ENCODE data around the gene CACNA1D.

- no peak for TF ChIP-seq CTCF (IDR thresholded peaks at IDR 0.05; ENCODE audit: insufficient read depth, low read length, poor library complexity, severe bottlenecking)
- no peak for TF ChIP-seq EZH2phosphoT487 (conservative IDR thresholded peaks at IDR 0.05; ENCODE audit: low read length)
These were observed 327.3 kb downstream of the CACNA1D start for GRCh38 chr3:53821631-53822121.

Data from SU-DHL-6 (cell line).